Naive thymus-derived CD8-positive, alpha-beta T cell (primary cell): ENCODE results near the gene SYNDIG1L. TPM values are rescaled to one million over a fixed set of nuclear protein-coding genes. Genes with fewer than 3 reads are reported as not detected.
"Not testable (repeated sequence)": the region's sequence is repeated elsewhere in the genome, so short reads cannot be mapped to it uniquely, and the experiment has no call there.

ENCODE experiments used
- ATAC-seq, 2 donors: fragments of 150-1000 bp; cut with Tn5 transposase in 1 of 2; sonication (Bioruptor Pico), chemical (Tn5 transposase) in 1 of 2; 1 replicate in 1 of 2; 2 replicates in 1 of 2; pipeline ENCODE4 v1.10.0; 2021; ENCODE audit warnings: mild to moderate bottlenecking in 2 of 2, moderate library complexity in 2 of 2
- POLR2A ChIA-PET: fragments of 350-600 bp; sonication (Branson Sonifier 250); formaldehyde crosslinking; loops from one replicate; lab custom pipeline; 2021; ENCODE audit warnings: antibody characterized with exemption; lab: Charles Lee
- DNase-seq, 10 donors: peaks; one replicate each; pipeline versions ENCODE4 v3.0.0 to v3.0.0-alpha.2; 2020 to 2022
- H3K27ac Mint-ChIP-seq, 10 donors: one replicate each; pipeline ENCODE4 v1.8.0; 2020 to 2022; ENCODE audit warnings: mild to moderate bottlenecking in 10 of 10, mixed read lengths in 10 of 10, moderate library complexity in 4 of 10, inconsistent platforms in 1 of 10
- H3K27me3 Mint-ChIP-seq, 5 donors: one replicate each; pipeline ENCODE4 v1.8.0; 2021 to 2022; ENCODE audit warnings: mixed read lengths in 5 of 5
- H3K36me3 Mint-ChIP-seq, 3 donors: one replicate each; pipeline ENCODE4 v1.8.0; 2020 to 2022; ENCODE audit warnings: mixed read lengths in 3 of 3, mild to moderate bottlenecking in 2 of 3, inconsistent platforms in 1 of 3
- H3K4me1 Mint-ChIP-seq, 4 donors: one replicate each; pipeline ENCODE4 v1.8.0; 2021 to 2022; ENCODE audit warnings: mixed read lengths in 4 of 4
- H3K4me3 Mint-ChIP-seq, 10 donors: one replicate each; pipeline ENCODE4 v1.8.0; 2020 to 2022; ENCODE audit warnings: mild to moderate bottlenecking in 10 of 10, mixed read lengths in 10 of 10, moderate library complexity in 6 of 10, inconsistent platforms in 1 of 10
- H3K9me3 Mint-ChIP-seq, 9 donors: one replicate each; pipeline ENCODE4 v1.8.0; 2020 to 2022; ENCODE audit warnings: mixed read lengths in 9 of 9, mild to moderate bottlenecking in 3 of 9, inconsistent platforms in 1 of 9, moderate library complexity in 1 of 9
- polyA plus RNA-seq, 3 donors: library from polyadenylated mRNA; unstranded; fragments of 300-500 nt; fragmentation: Illumina TruSeq; gene quantifications; one replicate each; pipeline ENCODE4 v1.2.3, GENCODE V29; 2021
- total RNA-seq, 8 experiments: library from RNA in 2 of 8; stranded (reverse) in 2 of 8; gene quantifications; one replicate each; pipeline ENCODE4 v1.2.3 and lab custom pipeline; 2021 to 2026

SYNDIG1L gene
- total and polyA plus RNA-seq, 5 experiments from 2014 or later = 0.09 to 0.30 (median 0.13) TPM; not detected in 2

- Mint-ChIP-seq H3K4me1 (peaks cover 0 to 3% (median under 1%) of the 10 kb centered on the region in 4 donors), H3K27me3 (peaks cover 0 to 41% (median 15%) of the 10 kb centered on the region in 5 donors)
Observed at GRCh38 chr14:74395094-74395493, 30.9 kb downstream of the SYNDIG1L start.

GRCh38 chr14:74394549-74394948 lies 31.5 kb downstream of the SYNDIG1L start:
- no peak for DNase-seq
- no peak for ATAC-seq
- H3K4me3 Mint-ChIP-seq = no peak overlapping the region
- H3K27me3 Mint-ChIP-seq = peaks cover under 1 to 41% (median 16%) of the 10 kb centered on the region in 5 donors
- H3K36me3 Mint-ChIP-seq = no peaks in the 10 kb centered on the region
- no peaks in the 10 kb centered on the region for H3K9me3 Mint-ChIP-seq
- H3K27ac Mint-ChIP-seq = no peak overlapping the region
- POLR2A ChIA-PET = no interaction called here
- no peaks in the 10 kb centered on the region for H3K4me1 Mint-ChIP-seq

More at GRCh38 chr14:74395094-74395493, 30.9 kb downstream of the SYNDIG1L start:
- Mint-ChIP-seq H3K36me3 (no peaks in the 10 kb centered on the region), H3K9me3 (no peaks in the 10 kb centered on the region), H3K4me3 (no peak overlapping the region), H3K27ac (no peak overlapping the region)
- no peak for ATAC-seq
- POLR2A ChIA-PET = no interaction called here
- DNase-seq = no peak

GRCh38 chr14:74392616-74393570 lies 33.1 kb downstream of the SYNDIG1L start:
- no peak overlapping the region for H3K27ac Mint-ChIP-seq
- no peak for DNase-seq
- no peak overlapping the region for H3K4me3 Mint-ChIP-seq
- H3K9me3 Mint-ChIP-seq = no peaks in the 10 kb centered on the region
- H3K36me3 Mint-ChIP-seq = no peaks in the 10 kb centered on the region
- POLR2A ChIA-PET = no interaction called here
- H3K27me3 Mint-ChIP-seq = peaks cover 4 to 41% (median 16%) of the 10 kb centered on the region in 5 donors
- no peaks in the 10 kb centered on the region for H3K4me1 Mint-ChIP-seq
- no peak for ATAC-seq

GRCh38 chr14:74391479-74391878 lies 34.5 kb downstream of the SYNDIG1L start:
- POLR2A ChIA-PET = interaction anchor here (0.7 kb wide), 1 partner anchor 193 kb away, joined by 6 read pairs; no protein-coding TSS in a partner anchor
- no peak for ATAC-seq
- no peak overlapping the region for H3K4me3 Mint-ChIP-seq
- H3K9me3 Mint-ChIP-seq = no peaks in the 10 kb centered on the region
- H3K36me3 Mint-ChIP-seq = no peaks in the 10 kb centered on the region
- no peak for DNase-seq
- no peak overlapping the region for H3K27ac Mint-ChIP-seq
- peaks cover 4 to 37% (median 16%) of the 10 kb centered on the region in 5 donors for H3K27me3 Mint-ChIP-seq
- H3K4me1 Mint-ChIP-seq = no peaks in the 10 kb centered on the region

- not testable (repeated sequence) for H3K36me3 Mint-ChIP-seq, ATAC-seq, H3K9me3 Mint-ChIP-seq, H3K4me1 Mint-ChIP-seq, H3K4me3 Mint-ChIP-seq, H3K27ac Mint-ChIP-seq, DNase-seq
- POLR2A ChIA-PET = interaction anchor here (0.7 kb wide), 1 partner anchor 236 kb away, joined by 3 read pairs; no protein-coding TSS in a partner anchor
- peaks cover 4 to 28% (median 16%) of the 10 kb centered on the region in 5 donors for H3K27me3 Mint-ChIP-seq
Observed at GRCh38 chr14:74390505-74390904, 35.5 kb downstream of the SYNDIG1L start.

- ATAC-seq = no peak
- H3K36me3 Mint-ChIP-seq = no peaks in the 10 kb centered on the region
- peaks cover 4 to 23% (median 16%) of the 10 kb centered on the region in 5 donors for H3K27me3 Mint-ChIP-seq
- no peak overlapping the region for H3K4me3 Mint-ChIP-seq
- no peak overlapping the region for H3K27ac Mint-ChIP-seq
- H3K9me3 Mint-ChIP-seq = no peaks in the 10 kb centered on the region
- no peaks in the 10 kb centered on the region for H3K4me1 Mint-ChIP-seq
- POLR2A ChIA-PET = interaction anchor here (0.7 kb wide), 1 partner anchor 236 kb away, joined by 3 read pairs; no protein-coding TSS in a partner anchor
- no peak for DNase-seq
Observed at GRCh38 chr14:74389980-74390379, 36.0 kb downstream of the SYNDIG1L start.

GRCh38 chr14:74382231-74382630 lies 43.8 kb downstream of the SYNDIG1L start:
- Mint-ChIP-seq H3K27ac (no peak overlapping the region), H3K36me3 (no peaks in the 10 kb centered on the region), H3K4me1 (no peaks in the 10 kb centered on the region), H3K27me3 (peaks cover 0 to 2% (median 0%) of the 10 kb centered on the region in 5 donors), H3K4me3 (no peak overlapping the region), H3K9me3 (no peaks in the 10 kb centered on the region)
- ATAC-seq (no peak), DNase-seq (no peak)
- POLR2A ChIA-PET = no interaction called here

- H3K4me3 Mint-ChIP-seq, H3K27me3 Mint-ChIP-seq, POLR2A ChIA-PET, H3K27ac Mint-ChIP-seq, ATAC-seq, H3K4me1 Mint-ChIP-seq, H3K9me3 Mint-ChIP-seq, DNase-seq, H3K36me3 Mint-ChIP-seq: not testable (repeated sequence)
Observed at GRCh38 chr14:74381571-74381970, 44.4 kb downstream of the SYNDIG1L start.

GRCh38 chr14:74380845-74381244 lies 45.2 kb downstream of the SYNDIG1L start:
- Mint-ChIP-seq H3K4me3 (no peak overlapping the region), H3K36me3 (no peaks in the 10 kb centered on the region), H3K27me3 (peaks cover 0 to 4% (median 0%) of the 10 kb centered on the region in 5 donors), H3K4me1 (no peaks in the 10 kb centered on the region), H3K9me3 (no peaks in the 10 kb centered on the region), H3K27ac (no peak overlapping the region)
- POLR2A ChIA-PET = interaction anchor here (0.7 kb wide), 1 partner anchor 845 kb away, joined by 5 read pairs; no protein-coding TSS in a partner anchor
- ATAC-seq (no peak), DNase-seq (no peak)

GRCh38 chr14:74380172-74380571 lies 45.8 kb downstream of the SYNDIG1L start:
- H3K4me3 Mint-ChIP-seq = no peak overlapping the region
- H3K36me3 Mint-ChIP-seq = no peaks in the 10 kb centered on the region
- H3K4me1 Mint-ChIP-seq = no peaks in the 10 kb centered on the region
- POLR2A ChIA-PET = interaction anchor here (0.7 kb wide), 1 partner anchor 844 kb away, joined by 5 read pairs; no protein-coding TSS in a partner anchor
- no peak for DNase-seq
- H3K27me3 Mint-ChIP-seq = peaks cover 0 to 4% (median 0%) of the 10 kb centered on the region in 5 donors
- ATAC-seq = no peak
- H3K9me3 Mint-ChIP-seq = no peaks in the 10 kb centered on the region
- H3K27ac Mint-ChIP-seq = no peak overlapping the region

GRCh38 chr14:74377976-74378690 lies 47.9 kb downstream of the SYNDIG1L start:
- H3K36me3 Mint-ChIP-seq = no peaks in the 10 kb centered on the region
- H3K4me3 Mint-ChIP-seq = no peak overlapping the region
- no peak for DNase-seq
- no peaks in the 10 kb centered on the region for H3K4me1 Mint-ChIP-seq
- no peaks in the 10 kb centered on the region for H3K9me3 Mint-ChIP-seq
- H3K27me3 Mint-ChIP-seq = peaks cover 0 to 2% (median 0%) of the 10 kb centered on the region in 5 donors
- POLR2A ChIA-PET = no interaction called here
- H3K27ac Mint-ChIP-seq = no peak overlapping the region
- ATAC-seq = no peak

- POLR2A ChIA-PET = no interaction called here
- no peaks in the 10 kb centered on the region for H3K9me3 Mint-ChIP-seq
Observed at GRCh38 chr14:74368441-74368840, 57.6 kb downstream of the SYNDIG1L start.

More at GRCh38 chr14:74368441-74368840, 57.6 kb downstream of the SYNDIG1L start:
- DNase-seq = no peak
- no peaks in the 10 kb centered on the region for H3K36me3 Mint-ChIP-seq
- H3K4me3 Mint-ChIP-seq = no peak overlapping the region
- H3K27me3 Mint-ChIP-seq = peaks cover 3 to 16% (median 7%) of the 10 kb centered on the region in 5 donors
- ATAC-seq = no peak
- H3K4me1 Mint-ChIP-seq = no peaks in the 10 kb centered on the region
- H3K27ac Mint-ChIP-seq = no peak overlapping the region
